GM19043 (cell line): ENCODE measurements around the gene SLC9A8.

Source experiments
- ATAC-seq: cut with Tn5 transposase; IDR thresholded peaks from one replicate; pipeline ENCODE4 v1.9.1; 2021; ENCODE audit warnings: low read depth; ENCODE audit not compliant: unreplicated experiment

SLC9A8 gene

GRCh38 chr20:49909499-49910339, 97.1 kb downstream of the SLC9A8 start:
- no peak for ATAC-seq

- no peak for ATAC-seq
Observed at GRCh38 chr20:49910340-49910706, 97.7 kb downstream of the SLC9A8 start.

DNA sequence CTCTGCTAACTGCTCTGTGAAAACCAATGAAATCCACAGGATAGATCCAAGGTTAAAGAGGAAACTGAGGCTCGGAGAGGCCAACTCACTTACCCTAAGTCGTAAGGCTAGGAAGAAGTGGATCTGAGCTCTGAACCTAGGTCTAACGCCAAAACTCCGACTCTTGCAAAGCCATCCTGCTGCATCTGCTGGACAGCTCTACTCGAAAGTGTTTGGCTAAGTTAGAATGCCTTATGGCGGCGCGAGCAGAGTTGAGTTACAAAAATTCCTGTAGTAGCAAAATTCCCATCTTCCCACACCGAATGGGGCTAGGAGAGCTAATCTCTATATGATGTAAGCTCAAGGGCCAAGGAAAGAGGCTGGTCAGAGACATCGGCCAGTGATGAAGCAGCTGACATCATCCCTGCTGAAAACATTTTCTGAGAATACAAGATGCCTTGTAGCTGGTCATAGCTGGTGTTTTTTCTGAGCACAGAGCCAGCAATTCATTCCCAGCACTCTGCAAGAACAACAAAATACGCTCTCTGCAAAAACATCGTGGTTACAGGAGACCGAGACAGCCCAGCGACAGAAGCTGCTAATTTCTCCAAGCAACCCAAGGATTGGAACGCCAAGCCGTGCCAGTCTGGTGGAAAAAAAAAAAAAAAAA, 100.9 kb downstream of the SLC9A8 start:
- no peak for ATAC-seq

- peak; percentile 10 for ATAC-seq
Observed at GRCh38 chr20:49914310-49915117, 101.9 kb downstream of the SLC9A8 start.

DNA sequence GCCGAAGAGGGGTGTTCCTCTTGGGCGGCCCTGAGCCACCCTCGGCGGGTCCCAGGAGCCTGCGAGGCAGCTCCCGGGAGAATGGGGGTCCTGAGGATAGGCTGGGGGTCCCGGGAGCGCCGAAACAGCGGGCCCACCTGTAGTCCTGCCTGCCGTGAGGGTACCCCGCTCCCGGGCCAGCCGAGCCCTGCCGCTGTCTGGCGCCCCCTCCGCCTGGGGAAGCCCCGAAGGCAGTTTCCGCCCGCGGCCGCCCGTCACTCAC, 102.4 kb downstream of the SLC9A8 start:
- ATAC-seq = no peak

DNA sequence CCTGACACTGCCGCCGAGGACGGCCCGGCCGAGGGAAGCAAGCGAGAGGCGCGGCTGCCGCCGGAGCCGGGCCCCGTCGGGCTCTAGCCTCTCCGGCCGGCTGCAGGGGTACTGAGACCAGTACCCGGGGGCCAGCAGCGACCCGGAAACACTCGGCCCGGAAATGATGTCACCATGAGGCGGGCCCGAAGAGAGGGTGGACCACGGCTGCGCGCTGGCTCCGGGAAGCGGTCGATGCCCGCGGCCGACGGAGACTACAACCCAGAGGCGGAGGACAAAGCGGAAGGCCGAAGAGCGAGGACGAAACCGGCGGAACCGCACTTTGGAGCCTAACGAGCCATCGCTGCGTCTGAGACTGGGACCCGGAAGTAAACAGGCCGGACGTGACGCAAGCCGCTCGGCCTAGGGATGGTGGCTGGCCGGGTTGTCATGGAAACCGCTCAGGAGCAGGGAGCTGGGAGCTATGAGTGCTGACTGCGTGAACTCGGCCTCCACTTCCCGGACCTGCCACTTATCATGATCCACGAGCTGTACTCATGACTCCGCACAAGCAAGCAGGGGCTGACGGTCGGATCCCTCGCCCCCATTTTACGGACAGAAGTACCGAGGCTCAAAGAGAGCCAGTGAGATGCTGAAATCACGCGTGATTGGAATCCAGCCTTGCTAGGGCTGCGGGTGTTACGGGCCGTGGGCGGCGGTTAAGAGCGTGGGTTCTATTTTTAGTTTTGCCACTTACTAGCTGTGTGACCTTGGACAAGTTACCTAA, 102.9 kb downstream of the SLC9A8 start, which contains the start of gene SPATA2:
SPATA2 (minus strand) TSS at position 150 of the 766 bp plus-strand sequence. CDS start 7,039 bp downstream, outside the sequence.
- peak; percentile 70 for ATAC-seq

GRCh38 chr20:49916146-49917002, 103.7 kb downstream of the SLC9A8 start:
- no peak for ATAC-seq

GRCh38 chr20:49918446-49918845, 105.8 kb downstream of the SLC9A8 start:
- ATAC-seq = no peak

- no peak for ATAC-seq
Observed at GRCh38 chr20:49919009-49919408, 106.4 kb downstream of the SLC9A8 start.

GRCh38 chr20:49919461-49919860, 106.8 kb downstream of the SLC9A8 start:
- no peak for ATAC-seq

GRCh38 chr20:49924247-49924646, 111.6 kb downstream of the SLC9A8 start:
- ATAC-seq = no peak

- no peak for ATAC-seq
Observed at GRCh38 chr20:49925901-49926454, 113.3 kb downstream of the SLC9A8 start.

DNA sequence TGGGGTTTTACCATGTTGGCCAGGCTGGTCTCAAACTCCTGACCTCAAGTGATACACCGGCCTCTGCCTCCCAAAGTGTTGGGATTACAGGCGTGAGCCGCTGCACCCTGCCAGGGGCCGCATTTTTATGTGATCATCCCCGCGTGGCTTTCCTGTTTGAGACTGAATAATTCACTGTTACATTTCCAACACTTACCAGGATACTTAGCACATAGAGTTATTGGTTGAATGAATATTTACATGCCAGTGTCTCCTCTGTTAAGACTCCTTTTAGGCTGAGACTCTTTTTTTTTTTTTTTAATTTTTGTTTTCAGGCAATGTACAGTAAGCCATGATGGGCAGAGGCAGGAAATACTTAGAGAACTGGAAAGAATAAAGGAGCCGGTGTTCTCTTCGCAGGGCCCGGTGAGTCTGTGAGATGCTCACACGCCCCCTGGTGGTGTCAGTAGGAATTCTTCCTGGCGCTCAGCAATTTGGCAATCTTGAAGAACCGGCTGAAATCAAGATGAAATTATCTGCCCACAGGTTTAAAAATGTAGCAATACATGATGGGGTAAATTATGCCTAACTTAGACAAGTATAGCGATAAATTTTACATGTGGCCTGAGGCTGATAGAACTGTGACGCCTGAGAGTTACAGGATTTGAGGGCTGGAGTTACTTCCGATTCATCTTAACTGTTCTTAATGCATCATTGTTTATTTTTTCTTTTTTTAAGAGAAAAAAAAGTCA, 115.9 kb downstream of the SLC9A8 start:
- no peak for ATAC-seq

- no peak for ATAC-seq
Observed at GRCh38 chr20:49929142-49929494, 116.5 kb downstream of the SLC9A8 start.

DNA sequence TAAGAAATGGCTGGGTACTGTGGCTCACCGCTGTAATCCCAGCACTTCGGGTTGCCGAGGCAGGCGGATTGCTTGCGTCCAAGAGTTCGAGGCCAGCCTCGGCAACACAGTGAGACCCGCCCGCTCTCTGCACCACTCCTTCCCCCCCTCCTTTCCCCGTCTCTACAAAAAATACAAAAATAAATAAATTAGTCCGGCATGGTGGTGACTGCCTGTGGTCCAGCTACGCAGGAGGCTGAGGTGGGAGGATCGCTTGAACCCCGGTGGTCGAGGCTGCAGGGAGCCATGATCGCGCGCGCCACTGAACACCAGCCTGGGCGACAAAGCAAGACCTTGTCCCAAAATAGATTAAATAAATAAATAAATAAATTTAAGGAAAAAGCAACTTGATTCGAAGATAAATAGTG, 123.1 kb downstream of the SLC9A8 start:
- no peak for ATAC-seq

GRCh38 chr20:49936153-49937026, 123.8 kb downstream of the SLC9A8 start, which contains the start of gene RNF114:
RNF114 (plus strand) TSS chr20:49936397; CDS start chr20:49936413, 16 bp downstream.
- no peak for ATAC-seq

GRCh38 chr20:49937027-49937929, 124.7 kb downstream of the SLC9A8 start:
- ATAC-seq = no peak
